ENCODE measurements around the gene TPK1. TPM values are rescaled to one million over a fixed set of nuclear protein-coding genes. Genes with fewer than 3 reads are reported as not detected.

TPK1 gene
- total and polyA plus RNA-seq, 2 of the 13 experiments (the other 11 are each of a cell fraction or from before 2014, with no cell fraction given), result 1.0 to 1.2 TPM

- TF ChIP-seq ZNF18 (CRISPR knock-in tag; IDR thresholded peaks at IDR 0.05; ENCODE audit: insufficient replicate concordance) (no peak), BCLAF1 (IDR thresholded peaks at IDR 0.05) (no peak)
These were observed 170.0 kb downstream of the TPK1 start (continued) for GRCh38 chr7:144665689-144666381.

DNA sequence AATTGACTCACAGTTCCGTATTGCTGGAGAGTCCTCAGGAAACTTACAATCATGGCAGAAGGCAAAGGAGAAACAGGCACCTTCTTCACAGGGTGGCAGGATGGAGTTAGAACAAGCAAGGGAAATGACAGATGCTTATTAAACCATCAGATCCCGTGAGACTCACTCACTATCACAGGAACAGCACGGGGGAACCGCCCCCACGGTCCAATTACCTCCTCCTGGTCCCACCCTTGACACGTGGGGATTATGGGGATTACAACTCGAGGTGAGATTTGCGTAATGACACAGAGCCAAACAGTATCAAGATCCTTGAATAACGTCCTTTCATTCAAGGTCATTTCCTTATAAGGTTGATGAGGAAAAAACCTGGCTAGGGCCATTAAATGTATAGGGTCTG, 176.6 kb downstream of the TPK1 start:
- Histone ChIP-seq H3K27me3 (ENCODE audit: control insufficient read depth in 1 of 2, insufficient read depth in 2 of 2, low read length in 2 of 2) (no peaks in the 10 kb centered on the region), H3K4me3 (replicated peaks in 1 of 3; ENCODE audit: insufficient read depth in 1 of 3, low read depth in 2 of 3, low read length in 3 of 3) (no peak overlapping the region), H3K4me2 (ENCODE audit: low read depth, low read length) (no peak overlapping the region), H3K79me2 (ENCODE audit: insufficient read depth, low read length) (no peaks in the 10 kb centered on the region), H2AFZ (ENCODE audit: low read length) (no peak overlapping the region), H4K20me1 (ENCODE audit: insufficient read depth, low read length) (no peaks in the 10 kb centered on the region), H3K27ac (ENCODE audit: extremely low read length, insufficient read depth, low read length) (no peak overlapping the region), H3K9ac (ENCODE audit: insufficient read depth, low read depth, low read length) (no peak overlapping the region), H3K36me3 (replicated peaks in 1 of 2; ENCODE audit: control insufficient read depth in 1 of 2, insufficient read depth in 2 of 2, low read length in 2 of 2) (no peaks in the 10 kb centered on the region), H3K4me1 (ENCODE audit: insufficient read depth, low read length) (no peaks in the 10 kb centered on the region), H3K9me3 (ENCODE audit: low read length) (no peaks in the 10 kb centered on the region)
- no peak for FAIRE-seq
- BruUV-seq (replicated peaks), result no TSS peak
- ChIA-PET POLR2A (no interaction called here), CTCF (ENCODE audit: low intra/inter-chr PET ratio, low total read pairs) (no interaction called here)
- WGBS (ENCODE audit: low lambda C conversion rate), result 13% methylated on average over 8 of the region's 9 CpGs
- intact Hi-C loops (cut with micrococcal nuclease; ENCODE audit: unreplicated experiment) (no loop called here), in situ Hi-C loops (cut with HindIII; ENCODE audit: extremely low pct_ligation_motif_present, low pct_unique_long_range_greater_than_20kb) (no loop called here)
- TF ChIP-seq, protein P1, sequence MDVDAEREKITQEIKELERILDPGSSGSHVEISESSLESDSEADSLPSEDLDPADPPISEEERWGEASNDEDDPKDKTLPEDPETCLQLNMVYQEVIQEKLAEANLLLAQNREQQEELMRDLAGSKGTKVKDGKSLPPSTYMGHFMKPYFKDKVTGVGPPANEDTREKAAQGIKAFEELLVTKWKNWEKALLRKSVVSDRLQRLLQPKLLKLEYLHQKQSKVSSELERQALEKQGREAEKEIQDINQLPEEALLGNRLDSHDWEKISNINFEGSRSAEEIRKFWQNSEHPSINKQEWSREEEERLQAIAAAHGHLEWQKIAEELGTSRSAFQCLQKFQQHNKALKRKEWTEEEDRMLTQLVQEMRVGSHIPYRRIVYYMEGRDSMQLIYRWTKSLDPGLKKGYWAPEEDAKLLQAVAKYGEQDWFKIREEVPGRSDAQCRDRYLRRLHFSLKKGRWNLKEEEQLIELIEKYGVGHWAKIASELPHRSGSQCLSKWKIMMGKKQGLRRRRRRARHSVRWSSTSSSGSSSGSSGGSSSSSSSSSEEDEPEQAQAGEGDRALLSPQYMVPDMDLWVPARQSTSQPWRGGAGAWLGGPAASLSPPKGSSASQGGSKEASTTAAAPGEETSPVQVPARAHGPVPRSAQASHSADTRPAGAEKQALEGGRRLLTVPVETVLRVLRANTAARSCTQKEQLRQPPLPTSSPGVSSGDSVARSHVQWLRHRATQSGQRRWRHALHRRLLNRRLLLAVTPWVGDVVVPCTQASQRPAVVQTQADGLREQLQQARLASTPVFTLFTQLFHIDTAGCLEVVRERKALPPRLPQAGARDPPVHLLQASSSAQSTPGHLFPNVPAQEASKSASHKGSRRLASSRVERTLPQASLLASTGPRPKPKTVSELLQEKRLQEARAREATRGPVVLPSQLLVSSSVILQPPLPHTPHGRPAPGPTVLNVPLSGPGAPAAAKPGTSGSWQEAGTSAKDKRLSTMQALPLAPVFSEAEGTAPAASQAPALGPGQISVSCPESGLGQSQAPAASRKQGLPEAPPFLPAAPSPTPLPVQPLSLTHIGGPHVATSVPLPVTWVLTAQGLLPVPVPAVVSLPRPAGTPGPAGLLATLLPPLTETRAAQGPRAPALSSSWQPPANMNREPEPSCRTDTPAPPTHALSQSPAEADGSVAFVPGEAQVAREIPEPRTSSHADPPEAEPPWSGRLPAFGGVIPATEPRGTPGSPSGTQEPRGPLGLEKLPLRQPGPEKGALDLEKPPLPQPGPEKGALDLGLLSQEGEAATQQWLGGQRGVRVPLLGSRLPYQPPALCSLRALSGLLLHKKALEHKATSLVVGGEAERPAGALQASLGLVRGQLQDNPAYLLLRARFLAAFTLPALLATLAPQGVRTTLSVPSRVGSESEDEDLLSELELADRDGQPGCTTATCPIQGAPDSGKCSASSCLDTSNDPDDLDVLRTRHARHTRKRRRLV (CRISPR knock-in tag; IDR thresholded peaks at IDR 0.05), result no peak
- TF ChIP-seq LRRFIP1 (CRISPR knock-in tag; conservative IDR thresholded peaks at IDR 0.05), result no peak
- DNase-seq (ENCODE audit: low spot score), result no peak
- ATAC-seq, result no peak

All from HepG2 (cell line).